RPMI8226 (cell line): ENCODE data around the gene DENND1A.
"Not testable (repeated sequence)": the region's sequence is repeated elsewhere in the genome, so short reads cannot be mapped to it uniquely, and the experiment has no call there.

Experiments used
- DNase-seq: peaks from one replicate; pipeline ENCODE4 v3.0.0-alpha.2; 2015

DENND1A gene

DNA sequence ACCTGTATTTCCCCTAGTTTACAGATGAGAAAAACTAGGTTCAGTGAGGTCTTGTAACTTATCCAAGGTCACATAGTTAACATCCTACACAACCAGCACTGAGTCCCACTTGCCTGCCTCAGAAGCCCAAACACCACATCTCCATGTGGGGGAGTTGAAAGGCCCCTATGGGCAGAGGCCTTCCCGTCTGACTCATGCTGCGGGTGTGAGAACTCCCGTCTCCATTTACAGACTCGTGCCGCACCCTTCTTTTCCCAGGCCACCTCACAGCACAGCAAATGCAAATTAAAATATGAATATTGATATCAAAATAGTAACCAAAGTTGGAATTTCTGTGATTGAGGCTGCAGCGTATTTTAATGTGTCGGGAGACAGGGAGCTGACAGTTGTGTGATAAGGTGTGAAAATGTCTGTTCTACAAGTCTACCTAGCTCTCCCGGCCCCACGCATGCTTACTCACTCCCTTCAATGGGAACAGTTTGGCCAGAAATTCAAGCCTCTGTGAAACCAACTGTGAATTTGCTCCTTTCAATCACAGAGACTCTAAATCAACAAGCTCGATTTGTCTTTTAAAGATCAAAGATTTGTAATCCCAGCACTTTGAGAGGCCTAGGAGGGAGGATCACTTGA is 483.8 kb downstream of the DENND1A start:
- no peak for DNase-seq

DNA sequence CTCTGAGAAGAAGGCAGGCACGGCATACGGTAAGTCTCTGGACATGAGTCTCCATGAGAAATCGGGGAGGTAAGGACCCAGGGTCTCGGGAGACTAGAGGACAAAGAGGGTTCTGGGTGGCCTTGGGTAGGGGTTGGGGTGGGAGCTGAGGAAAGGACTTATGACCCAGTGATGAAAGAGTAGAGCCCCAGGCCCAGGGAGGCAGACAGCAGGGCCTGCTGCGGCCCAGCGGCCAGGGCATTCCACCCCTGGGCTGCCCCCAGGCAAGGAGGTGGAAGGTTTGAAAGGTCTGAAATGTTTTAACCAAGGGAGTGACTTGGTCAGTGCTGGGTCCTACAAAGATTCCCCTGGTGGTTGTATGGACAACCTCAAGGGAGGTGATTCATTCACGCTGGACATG is 484.8 kb downstream of the DENND1A start:
- no peak for DNase-seq

DNA sequence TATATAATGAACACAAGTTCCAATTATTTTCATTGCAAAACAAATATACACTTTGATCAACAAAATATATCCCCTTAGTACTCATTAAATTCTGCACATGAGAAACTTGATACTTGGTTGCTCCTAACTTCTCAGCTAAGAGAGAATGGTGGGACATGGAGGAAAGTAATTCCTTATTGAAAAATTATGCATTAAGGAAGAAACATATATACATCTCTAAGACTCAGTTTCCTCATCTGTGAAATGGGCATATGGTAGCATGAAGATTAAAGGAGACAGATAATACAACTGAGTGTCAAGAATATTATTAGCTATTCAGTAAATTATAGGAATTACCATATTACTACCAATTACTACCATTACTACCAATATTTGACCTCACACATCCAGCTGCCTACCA is 488.2 kb downstream of the DENND1A start:
- DNase-seq: no peak

DNA sequence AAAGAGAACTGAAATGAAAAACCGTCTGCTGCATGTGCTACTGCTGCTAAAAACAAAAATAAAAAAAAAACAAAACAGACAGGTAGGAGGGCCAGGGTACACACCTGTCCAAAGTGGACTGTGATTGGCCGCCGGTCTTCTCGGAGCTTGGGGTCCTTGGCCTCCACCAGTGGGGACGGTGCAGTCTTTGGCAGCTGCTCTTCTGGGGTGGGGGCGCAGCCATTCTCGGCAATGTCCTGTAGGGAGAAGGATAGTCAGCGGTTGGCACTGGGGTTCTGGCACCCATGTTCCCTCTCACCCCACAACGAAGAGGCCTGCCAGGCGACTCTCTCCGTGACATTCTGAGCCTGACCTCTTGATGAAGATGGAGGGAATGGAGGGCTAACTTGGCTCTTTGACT is 489.7 kb downstream of the DENND1A start:
- DNase-seq: no peak

DNA sequence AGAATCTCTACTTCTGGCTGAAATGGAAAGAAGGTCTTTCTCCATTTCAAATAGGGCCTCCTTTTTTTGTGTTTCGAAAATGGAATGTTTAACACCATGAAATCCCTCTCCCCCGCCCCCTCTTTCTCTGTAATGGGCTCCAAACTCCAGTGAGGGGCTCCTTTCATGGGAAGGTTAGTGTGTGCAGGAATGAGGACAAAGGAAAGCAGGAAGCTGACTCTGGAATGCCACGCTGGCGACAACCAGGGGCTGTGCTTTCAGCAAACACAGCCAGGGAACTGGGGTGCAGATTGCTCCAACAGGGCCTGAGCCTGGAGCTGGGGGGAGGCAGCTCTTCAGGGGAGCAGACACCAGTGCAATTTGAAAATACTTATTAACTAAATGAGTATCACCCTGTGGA is 491.1 kb downstream of the DENND1A start:
- DNase-seq: no peak

DNA sequence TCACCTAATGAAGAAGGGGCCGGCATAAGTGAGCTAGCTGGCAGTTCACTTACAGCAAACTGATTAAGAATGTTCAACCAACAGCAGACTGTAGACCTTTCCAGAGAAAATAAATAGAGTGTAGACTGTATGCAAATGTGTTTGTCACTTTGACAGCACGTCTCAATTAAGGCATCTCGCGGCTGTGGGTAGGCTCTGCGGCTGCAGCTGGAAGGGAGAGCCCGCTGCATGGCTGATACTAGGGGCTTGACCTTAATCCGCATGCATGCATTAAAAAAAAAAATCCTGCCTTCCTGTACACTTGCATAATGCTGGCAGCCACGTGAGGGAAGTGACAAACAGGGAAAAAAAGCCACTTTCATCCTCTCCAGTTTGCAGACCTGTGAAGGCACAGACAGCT is 491.6 kb downstream of the DENND1A start:
- DNase-seq: no peak

DNA sequence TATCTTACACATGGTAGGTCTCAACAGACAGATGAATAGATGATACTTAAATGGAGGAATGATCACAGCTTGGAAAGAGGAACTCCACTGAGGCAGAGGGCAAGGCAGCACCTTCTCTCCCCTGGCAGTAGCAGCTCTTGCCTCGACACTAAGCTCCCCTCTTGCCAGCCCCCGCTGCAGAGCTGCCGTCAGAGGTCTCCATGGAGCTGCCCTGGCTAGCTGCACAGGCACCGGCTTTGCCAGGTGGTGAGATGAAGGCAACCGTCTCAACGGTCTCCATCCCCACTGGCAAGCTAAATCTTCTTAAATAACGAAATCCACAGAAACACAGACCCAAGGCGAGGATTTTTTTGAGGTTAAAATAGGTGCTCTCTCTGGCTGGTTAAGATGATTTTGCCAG is 492.7 kb downstream of the DENND1A start:
- DNase-seq: no peak

DNA sequence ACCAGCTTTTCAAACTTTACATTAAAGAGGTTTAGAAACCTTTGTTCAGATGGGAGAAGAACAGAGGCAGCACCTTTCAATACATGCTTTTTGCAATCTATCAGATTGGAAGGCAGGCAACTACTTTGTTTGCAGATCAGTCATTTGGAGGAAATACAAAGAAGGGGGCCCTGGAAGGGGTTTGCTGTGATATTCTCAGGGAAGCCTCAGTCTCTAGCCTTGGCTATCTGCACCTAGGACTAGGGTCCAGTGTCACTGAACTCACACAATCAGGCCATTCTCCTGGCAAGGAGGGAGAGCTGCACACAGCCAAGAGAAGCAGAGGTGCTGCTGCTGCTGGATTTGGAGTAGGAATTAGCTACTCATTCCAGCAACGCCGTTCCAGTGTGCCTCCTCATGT is 494.5 kb downstream of the DENND1A start:
- no peak for DNase-seq

DNA sequence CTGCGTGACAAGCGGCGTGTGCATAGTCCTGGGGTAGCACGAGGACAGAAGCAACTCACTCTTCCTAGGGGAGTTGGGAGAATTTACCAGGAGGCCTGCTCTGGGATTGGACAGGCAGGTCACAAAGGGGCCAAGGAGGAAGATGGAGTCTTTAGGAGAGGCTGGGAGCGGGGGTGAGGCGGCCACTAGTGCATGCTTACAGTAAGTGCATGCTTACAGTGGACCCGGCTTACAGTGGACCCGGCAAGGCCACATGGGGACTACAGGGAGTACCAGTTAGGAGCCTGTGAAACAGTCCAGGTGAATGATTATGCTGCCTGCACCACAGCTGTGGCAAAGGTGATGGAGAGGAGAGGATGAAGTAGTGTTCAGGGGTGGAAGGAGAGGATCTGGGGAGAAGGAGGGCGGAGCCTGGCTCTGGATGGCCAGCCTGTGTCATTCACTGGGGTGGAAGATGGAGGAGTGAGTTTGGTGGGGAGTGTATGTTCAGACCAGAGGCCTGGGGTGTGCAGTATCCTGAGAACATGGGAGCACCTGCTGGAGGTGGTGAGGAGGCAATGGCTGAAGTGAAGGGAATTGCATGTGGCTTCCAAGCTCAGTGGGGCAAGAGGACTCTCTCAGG is 495.2 kb downstream of the DENND1A start:
- no peak for DNase-seq

DNA sequence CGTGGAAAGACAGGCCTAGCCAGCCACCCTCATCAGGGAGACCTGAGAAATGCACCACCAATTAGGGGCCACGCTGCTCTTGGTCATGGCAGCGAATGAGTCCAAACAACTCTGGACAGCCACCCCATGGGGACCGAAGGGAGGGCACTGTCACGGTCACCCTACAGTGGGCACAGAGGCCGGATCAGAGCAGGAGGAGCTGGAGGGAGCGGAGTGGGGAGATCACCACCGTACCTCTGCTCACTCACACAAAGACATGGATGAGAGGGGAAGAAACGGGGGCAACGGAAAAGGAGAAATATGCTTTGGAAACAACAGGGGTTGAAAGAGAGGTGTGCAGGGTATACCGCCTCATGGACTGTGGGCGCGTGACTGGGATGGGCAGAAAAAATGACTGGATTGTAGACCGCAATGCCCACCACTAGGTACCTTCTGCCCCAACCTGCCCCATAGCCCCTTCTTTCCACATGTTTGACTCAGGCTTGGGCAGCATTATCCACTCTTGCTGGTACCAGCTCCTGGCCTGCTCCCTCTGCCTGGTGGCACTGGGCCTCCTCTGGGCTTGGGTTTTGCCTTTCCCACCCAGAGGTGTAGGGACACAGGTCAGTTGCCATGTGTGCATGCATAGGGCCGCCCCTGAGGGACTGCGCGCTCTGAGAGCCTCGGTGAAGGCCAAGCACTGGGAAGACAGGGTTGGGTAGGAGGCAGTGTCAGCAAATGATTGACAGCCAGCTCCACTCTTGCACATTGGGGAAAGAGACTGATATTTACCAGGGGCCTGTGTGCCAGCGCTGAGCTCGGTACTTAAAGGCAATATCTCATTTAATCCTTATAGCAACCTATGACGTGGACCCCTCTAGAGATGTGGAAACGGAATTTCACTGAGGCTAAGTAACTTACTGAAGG is 497.3 kb downstream of the DENND1A start:
- no peak for DNase-seq

DNA sequence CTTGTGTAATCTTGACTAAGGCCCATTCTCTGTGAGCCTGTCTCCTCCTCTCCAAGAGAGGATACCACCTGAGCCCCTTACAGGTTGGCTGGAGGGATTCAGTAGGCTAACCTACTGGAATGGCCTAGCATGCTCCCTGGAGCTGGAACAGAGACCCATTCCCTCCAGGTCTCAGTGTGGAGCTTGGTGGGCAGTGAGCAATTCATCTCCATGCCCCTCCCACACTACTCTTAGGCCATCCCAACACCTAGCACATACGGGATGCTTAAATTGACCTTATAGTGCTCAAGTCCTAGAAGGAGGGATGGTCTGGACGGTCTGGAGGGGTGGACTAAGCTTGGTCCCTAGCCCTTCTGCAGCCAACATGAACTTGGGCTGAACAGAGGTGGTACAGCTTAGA is 498.3 kb downstream of the DENND1A start:
- DNase-seq: no peak

DNA sequence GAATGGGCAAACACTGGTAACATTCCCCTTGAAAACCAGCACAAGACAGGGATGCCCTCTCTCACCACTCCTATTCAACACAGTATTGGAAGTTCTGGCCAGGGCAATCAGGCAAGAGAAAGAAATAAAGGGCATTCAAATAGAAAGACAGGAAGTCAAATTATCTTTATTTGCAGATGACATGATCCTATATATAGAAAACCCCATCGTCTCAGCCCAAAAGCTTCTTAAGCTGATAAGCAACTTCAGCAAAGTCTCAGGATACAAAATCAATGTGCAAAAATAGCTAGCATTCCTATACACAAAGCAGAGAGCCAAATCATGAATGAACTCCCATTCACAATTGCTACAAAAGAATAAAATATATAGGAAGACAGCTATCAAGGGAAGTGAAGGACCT is 501.5 kb downstream of the DENND1A start:
- DNase-seq: not testable (repeated sequence)

DNA sequence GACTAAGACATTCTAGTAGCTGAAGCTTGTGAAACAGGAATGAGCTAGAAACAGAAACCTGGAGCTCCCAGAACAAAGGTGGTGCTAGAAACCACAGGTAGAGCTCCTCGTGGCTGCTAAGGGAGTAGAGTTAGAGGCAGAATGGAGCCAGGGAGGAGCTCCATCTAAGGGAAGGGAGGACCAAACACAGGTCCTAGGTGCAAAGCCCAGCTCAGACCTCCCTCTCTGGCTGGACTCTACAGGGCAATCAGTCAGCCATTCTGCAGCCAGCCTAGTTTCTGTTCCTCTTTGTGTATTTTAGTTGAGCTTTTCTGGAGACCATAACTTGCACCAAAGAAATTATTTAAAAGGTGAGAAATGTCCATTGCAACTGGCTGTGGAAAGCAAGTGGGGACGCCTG is 503.5 kb downstream of the DENND1A start:
- peak; percentile 87 for DNase-seq

DNA sequence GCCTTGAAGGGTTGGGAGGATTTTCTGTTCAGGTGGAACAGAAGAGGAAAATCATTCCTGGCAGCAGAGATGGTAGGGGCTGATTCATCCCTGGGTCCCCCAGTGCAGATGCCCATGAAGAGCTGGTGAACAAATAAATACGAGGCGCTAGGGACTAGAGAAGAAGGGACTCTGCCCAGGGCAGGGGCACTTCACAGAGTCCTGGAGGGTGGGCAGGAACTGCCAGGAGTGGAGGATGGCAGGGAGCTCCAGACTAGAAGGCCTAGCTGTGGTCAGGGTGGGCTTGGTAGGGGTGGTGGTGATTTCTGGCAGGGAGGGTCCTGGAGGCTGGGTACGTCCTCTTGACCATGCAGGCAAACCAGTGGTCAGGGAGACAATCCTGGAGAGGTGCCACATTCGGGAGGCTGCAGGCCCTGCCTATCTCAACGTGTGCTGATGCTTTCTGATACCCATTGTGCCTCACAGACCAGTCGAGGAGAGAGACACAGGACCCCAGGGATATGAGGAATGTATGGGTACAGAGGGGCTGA is 504.0 kb downstream of the DENND1A start:
- DNase-seq: no peak

DNA sequence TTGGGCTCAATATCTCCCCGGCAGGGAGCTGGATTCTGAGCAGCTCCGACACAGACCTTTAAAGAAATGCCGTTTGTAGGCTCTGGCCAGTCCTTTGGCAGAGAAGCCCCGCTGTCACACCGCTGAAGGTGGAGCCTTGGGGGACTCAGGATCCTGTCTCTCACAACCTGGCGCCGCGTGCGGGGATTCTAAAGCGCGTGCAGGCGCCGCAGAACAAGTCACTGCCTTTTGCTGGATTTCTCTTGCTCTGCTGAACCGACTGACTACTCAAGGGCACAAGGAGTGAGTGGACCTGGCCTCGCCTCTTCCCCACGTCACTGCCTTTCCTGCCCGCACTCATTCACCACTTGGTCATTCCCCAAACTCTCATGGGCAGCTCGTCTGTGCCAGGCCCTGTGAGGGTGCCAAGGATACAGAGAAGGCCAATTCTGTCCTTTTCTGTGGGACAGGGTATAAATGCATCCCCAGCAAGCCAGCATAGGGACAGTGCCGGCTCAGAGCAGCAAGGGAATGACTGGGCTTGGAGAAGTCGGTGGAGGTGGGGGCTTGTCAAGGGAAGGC is 504.6 kb downstream of the DENND1A start:
- no peak for DNase-seq

DNA sequence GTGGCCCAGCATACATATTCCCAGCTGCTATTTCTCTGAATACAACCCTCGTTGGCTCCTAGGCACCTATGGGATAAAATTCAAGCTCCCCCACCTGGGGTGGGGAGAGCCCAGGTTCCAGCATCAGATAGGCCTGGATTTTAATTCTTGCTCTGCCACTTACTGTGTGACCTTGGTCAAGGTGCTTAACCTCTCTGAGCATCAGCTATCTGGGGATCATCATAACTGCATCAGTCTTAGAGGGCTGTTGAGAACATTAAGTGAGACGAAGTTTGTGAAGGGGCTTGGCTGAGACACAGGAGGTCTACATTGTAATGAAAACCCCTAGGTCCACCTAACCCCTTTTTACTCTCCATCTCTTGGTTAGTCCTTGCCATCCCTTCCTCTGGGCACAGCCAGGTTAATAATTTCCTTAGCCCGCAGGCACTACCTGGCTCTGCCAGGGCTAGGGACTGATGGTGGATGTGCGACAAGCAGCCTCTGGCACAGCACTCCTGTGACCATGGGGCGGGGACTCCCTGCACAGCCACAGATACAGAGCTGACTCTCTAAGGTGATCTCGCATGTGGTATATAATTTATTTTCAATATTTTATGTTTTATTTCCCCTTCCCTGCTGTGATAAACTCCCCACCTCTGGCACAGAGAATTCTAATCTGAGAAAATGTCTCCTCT is 505.2 kb downstream of the DENND1A start:
- DNase-seq: no peak

DNA sequence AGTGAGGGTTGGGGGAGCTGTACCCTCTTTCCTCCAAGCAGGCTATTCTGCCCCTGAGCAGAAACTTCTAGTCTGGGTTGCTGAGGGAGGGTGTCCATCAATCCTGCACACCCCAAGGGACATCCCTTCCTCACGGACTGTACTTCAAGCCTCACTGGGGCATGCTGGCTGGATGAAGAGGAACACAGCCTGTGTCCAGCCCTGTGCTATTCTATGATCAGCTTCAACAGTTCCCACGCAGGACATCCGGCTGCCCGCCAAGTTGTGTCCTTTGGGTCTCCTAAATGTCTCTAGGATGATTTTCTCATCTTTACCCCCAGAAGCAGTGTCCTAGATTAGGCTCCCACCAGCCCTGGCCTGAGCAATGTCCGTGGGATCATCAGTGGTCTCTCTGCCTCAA is 505.8 kb downstream of the DENND1A start:
- no peak for DNase-seq

DNA sequence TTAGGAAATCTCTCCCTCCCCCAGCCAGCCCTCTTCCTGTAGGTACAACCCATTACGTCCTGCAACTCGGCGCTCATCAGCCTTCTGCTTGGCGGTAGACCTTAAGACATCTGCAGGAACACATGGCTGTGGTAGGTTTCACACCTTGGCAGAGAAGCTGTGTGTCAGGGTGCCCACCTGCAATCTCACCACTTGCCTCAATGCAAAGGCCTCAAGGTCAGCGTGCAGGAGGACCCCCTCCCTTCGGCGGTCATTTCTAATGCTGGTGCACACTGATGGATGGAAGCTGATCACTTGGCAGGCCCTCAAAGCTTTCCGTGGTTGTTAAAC is 506.6 kb downstream of the DENND1A start:
- DNase-seq: no peak

DNA sequence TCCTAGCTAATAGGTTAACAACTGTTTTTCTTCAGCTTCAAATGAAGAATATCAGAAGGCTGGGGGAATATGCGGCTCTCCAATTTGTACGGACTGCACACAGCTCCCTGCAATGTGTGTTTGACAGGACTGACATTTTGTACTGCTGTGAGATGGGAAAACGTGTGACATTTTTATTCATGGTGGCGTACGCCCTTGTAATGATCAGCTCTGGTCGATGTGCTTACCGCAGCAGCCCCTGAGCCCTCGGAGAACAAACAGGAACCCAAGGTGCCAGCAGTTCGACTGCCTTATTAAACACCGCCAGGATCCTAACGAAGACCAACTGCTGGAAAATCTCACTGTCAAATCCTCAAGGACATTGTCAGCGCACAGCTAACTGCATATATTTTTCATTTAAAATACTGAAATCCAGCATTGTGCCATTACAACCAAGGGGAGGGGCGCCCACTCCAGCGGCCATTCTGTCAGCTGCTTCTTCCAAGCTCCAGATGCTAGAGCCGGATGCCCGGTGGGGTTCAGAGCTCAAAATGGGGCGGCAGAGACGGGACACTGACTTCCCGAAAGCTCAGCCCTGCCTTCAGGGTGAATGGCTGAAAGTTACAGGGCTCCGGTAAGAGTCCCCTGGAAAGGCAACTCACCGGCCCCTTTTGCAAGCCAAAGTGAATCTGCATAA is 507.2 kb downstream of the DENND1A start:
- no peak for DNase-seq

DNA sequence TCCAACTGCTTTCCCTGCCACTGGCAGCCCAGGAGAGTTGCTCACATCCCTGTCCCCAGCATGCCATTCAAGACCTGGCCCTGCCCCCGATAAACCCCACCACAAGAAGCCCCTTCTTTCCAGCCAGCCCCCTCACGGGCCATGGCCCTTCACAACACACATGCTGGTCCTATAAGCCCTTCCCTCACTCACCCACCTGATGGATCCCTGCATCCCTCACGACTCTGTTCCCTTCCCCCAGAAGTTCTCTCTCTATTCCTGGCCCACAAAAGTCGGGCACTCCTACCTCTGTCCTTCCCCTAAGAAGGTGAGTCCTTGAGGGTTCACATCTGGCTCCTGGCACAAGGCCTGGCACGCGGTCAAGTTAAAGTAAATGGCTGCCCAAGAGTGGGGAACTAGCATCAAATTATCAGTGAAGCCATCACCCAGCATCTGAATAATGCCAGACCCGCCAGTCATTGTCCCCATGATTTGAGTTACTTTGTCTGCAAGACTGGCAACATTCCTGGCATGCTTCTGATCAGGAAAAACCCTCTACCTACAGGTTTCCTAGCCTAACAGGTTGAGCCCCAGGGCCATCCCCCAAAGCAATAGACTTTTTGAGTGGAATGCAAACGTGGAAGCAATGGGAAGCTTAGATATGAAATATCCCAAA is 508.0 kb downstream of the DENND1A start:
- DNase-seq: no peak

DNA sequence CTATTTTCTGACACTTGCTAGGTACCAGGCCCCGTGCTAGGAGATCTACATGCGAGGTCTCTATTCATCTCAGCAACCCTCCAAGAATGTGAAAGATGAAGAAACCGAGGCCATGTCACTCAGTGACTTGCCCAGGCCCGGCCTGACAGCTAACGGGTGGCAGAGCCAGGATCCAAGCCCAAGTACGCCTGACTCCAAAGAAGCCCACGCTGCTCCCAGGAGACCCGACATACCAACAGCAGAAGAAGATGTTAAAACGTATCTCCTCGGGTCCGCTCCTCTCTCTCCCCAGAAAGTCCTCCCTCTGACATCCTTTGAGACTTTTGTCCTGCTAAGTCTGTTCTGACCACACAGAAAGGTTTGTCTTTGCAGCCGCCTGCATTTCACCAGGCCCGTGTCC is 508.7 kb downstream of the DENND1A start:
- DNase-seq: no peak

DNA sequence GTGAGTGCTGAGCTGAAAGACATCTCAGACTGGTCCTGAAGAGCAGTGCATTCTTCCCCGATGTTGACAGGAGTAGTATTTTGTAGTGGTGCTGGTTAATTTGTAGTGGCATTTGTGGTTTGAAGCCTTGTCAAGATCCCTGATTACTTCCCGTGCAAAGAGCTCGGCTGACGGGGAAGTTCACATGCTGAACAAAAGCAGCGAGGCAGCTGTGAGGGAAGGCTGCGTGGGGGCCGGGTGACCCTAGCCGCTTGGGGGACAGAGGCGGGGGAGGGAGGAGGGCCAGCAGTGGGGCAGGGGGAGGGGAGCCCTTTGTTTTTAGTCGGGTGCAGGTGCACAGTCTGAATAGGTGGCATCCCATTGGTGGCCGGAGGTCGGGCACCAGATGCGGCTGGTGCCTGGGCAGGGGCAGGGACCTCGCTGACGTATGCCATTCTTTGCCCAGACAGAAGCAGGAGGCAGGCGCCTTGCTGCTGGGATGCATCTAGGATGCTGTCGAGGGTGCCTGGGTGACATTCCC is 509.3 kb downstream of the DENND1A start:
- no peak for DNase-seq
